ENCODE data around the gene EGR2.

Gene EGR2

DNA sequence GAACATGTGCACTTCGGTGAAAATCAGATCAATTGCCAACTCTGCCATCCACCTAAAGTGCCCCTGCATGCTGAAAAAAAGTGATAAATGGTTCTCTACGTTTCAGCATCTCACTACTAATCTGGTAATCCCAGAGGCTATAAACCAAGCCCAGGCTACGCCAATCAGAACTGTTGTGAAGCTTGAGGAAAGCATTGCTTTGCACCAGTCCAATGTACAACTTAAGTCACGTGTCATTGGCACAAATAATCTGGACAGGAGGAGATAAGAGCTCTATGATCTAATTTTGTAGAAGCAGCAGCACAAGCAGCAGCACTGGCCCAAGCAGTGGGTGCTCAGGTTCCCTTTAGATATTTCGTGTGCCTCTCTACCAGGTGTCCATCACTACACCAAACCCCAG, 4.4 kb upstream of the EGR2 start:
- no peak for TF ChIP-seq SPI1 (IDR thresholded peaks at IDR 0.05; ENCODE audit: low read depth, low read length)
- TF ChIP-seq POLR2A (IDR thresholded peaks at IDR 0.05; ENCODE audit: low read depth, low read length), result no peak
- TF ChIP-seq PAX5 (IDR thresholded peaks at IDR 0.05; ENCODE audit: insufficient read depth, low read length, severe bottlenecking), result no peak
- peak; percentile 13 for FAIRE-seq

DNA sequence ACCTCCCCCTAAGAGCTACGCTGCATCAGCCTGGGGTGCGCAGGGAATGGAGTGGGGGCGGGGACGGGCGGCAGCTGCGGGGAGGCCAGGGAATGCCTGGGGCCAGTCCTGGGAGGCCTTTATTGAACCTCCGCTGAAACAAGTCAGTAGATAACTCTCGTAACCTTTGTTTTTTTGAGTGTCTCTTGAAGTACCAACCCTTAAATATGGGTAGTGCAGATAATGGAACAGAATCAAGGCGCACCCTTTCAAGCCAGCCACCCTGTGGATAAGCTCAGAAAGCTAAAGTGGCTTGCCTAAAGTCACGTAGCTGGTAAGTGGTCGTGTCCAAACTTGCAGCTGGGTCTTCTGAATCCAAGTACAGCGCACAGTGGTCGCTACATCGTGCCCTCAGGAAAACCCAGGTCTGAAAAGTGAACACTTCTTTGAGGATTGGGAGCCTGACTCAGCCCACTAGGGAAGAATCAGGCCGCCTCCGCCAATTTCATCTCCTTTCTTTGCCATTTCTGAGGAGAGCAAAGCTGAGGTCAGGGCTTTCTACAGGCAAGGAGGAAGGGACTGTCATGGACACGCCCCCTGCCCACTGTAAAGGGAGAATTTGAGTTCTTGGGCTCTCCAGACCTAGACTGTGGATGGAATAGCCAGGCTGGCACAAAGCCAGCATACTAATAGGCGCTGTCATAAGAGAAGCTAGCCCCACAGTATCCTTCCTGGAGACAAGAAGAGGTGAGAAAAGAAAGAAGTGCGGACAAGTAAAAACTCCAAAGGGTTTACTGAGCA, 3.2 kb upstream of the EGR2 start:
- no peak for TF ChIP-seq POLR2AphosphoS5 (IDR thresholded peaks at IDR 0.05; ENCODE audit: low read depth, low read length)
- TF ChIP-seq PAX5 (IDR thresholded peaks at IDR 0.05; ENCODE audit: insufficient read depth, low read length, severe bottlenecking), result no peak
- TF ChIP-seq TAF1 (IDR thresholded peaks at IDR 0.05; ENCODE audit: low read depth, low read length), result no peak
- no peak for TF ChIP-seq SPI1 (IDR thresholded peaks at IDR 0.05; ENCODE audit: low read depth, low read length)
- TF ChIP-seq POU2F2 (IDR thresholded peaks at IDR 0.05; ENCODE audit: low read depth, low read length), result no peak
- no peak for TF ChIP-seq POLR2A (IDR thresholded peaks at IDR 0.05; ENCODE audit: low read depth, low read length)
- DNase-seq (ENCODE audit: insufficient read length, low spot score) (no peak), FAIRE-seq (peak; percentile 31)

More for the DNA sequence above, 4.4 kb upstream of the EGR2 start:
- no peak for DNase-seq (ENCODE audit: insufficient read length, low spot score)

DNA sequence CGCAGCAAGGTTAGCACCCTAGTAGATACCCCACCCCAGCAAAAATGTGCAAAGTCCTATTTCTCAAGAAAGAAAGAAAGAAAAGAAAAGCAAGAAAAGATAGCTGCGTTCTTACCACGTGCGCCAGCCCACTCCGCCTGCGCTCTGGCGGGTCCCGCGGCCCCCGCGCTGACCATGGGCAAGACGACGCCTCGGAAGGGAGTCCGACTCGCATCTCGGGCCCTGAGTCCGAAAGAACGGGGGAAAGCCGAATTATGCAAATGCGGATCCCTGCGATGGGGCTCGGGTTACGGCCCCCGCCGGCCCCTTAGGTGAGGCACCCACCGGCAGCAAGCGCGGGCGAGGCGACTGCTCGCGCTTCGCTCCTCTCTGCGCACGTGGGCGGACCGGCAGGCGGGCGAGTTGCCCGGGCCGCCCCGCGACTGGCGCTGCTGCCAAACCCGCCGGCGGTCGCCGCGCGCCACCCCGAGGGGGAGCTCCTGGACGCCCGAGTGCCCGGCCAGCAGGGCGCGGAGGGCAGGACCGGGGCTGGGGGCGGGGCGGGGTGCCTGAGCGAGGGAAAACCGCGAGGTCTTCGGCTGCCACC, 2.4 kb upstream of the EGR2 start:
- FAIRE-seq (peak; percentile 66), DNase-seq (ENCODE audit: insufficient read length, low spot score) (no peak)

DNA sequence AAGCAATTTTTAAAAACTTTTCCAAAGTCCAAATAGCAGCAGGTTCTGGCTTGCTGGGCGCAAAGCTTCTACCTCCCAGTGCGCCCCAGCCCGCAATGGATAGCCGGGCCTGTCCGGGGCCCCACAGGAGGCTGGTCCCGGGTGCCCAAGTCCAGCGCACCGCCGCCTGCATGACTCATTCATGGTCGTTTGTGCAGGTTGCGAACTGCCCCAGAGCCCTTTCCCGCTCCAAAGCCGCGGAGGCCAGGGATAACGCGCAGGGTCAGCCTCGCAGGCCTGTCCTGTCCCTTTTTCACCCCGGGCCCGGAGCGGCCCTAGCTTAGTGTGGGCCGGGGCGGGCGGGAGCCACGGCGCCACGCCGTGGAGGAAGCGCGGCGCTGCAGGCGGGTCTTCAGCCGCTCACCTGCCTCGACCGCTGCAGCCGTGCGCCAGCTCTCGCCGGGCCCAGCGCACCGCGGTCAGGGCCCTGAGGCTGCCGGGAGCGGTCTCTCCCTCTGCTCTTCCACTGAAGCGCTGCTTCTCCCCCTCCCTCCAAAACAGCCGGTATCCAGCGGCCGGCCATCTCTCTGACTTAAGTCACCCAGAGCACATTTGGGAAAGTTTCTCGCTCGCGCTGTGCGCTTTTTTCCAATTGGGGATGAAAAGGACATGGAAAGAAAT, 1.7 kb upstream of the EGR2 start:
- DNase-seq (ENCODE audit: insufficient read length, low spot score), result peak; percentile 81
- peak; percentile 100 for FAIRE-seq
- no peak for TF ChIP-seq SPI1 (IDR thresholded peaks at IDR 0.05; ENCODE audit: low read depth, low read length)
- TF ChIP-seq POLR2AphosphoS5 (IDR thresholded peaks at IDR 0.05; ENCODE audit: low read depth, low read length), result no peak
- no peak for TF ChIP-seq PAX5 (IDR thresholded peaks at IDR 0.05; ENCODE audit: insufficient read depth, low read length, severe bottlenecking)
- no peak for TF ChIP-seq POU2F2 (IDR thresholded peaks at IDR 0.05; ENCODE audit: low read depth, low read length)

More for the DNA sequence above, 2.4 kb upstream of the EGR2 start:
- TF ChIP-seq SPI1 (IDR thresholded peaks at IDR 0.05; ENCODE audit: low read depth, low read length), result no peak
- no peak for TF ChIP-seq POLR2AphosphoS5 (IDR thresholded peaks at IDR 0.05; ENCODE audit: low read depth, low read length)
- TF ChIP-seq POU2F2 (IDR thresholded peaks at IDR 0.05; ENCODE audit: low read depth, low read length), result peak; percentile 95
- no peak for TF ChIP-seq POLR2A (IDR thresholded peaks at IDR 0.05; ENCODE audit: low read depth, low read length)
- no peak for TF ChIP-seq PAX5 (IDR thresholded peaks at IDR 0.05; ENCODE audit: insufficient read depth, low read length, severe bottlenecking)
- TF ChIP-seq TAF1 (IDR thresholded peaks at IDR 0.05; ENCODE audit: low read depth, low read length), result no peak

DNA sequence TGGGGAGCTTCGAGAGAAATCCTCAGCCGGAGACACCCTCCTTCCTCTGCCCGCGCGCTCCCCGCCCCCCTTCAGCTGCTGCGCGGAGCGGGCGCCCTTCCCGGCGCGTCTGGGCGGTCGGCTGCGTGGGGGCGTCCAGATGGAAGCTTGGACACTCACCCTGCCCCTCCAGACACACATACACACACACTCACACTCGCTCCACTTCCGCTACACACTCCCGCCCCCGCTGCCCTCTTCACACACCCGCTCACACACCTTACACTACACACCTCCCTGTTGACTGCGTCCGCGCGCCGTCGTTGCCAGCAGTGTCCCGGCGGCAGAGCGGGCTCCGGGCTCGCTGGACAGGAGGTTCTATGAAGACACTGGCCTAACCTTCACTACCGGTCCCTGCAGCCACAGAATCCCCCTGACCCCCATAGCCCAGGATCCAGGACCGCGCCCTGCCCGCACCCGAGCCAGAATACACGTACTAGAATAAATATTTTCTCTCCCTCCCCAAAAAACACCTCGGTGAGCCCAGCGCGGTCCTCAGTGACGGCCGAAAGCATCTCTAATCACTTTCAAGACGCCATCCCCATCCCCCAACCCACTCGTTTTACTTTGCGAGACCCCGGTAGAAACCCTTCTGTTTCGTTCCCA, 1.1 kb upstream of the EGR2 start:
- peak; percentile 47 for DNase-seq (ENCODE audit: insufficient read length, low spot score)
- TF ChIP-seq POLR2A (IDR thresholded peaks at IDR 0.05; ENCODE audit: low read depth, low read length) (peak; percentile 55; the same call in 1 of the 2 replicates), TAF1 (IDR thresholded peaks at IDR 0.05; ENCODE audit: low read depth, low read length) (peak; percentile 34; the same call in 1 of the 2 replicates), POLR2AphosphoS5 (IDR thresholded peaks at IDR 0.05; ENCODE audit: low read depth, low read length) (0 out of 2 replicates have a peak, but pooled peaks have one; percentile 28), PAX5 (IDR thresholded peaks at IDR 0.05; ENCODE audit: insufficient read depth, low read length, severe bottlenecking) (no peak), SPI1 (IDR thresholded peaks at IDR 0.05; ENCODE audit: low read depth, low read length) (no peak), POU2F2 (IDR thresholded peaks at IDR 0.05; ENCODE audit: low read depth, low read length) (no peak)
- no peak for FAIRE-seq

DNA sequence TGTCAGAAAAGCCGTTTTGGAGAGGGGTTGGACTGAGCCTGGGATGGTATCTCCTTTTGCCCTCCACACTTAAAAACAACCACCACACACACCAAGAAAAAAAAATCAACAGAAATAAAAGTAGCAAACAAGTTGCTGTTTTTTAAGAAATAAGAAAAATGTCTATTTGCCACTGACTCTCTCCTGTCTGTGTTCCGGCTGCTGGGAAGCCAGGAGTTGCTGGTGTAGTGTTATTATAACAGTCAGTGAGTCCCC, 163 bp downstream of the EGR2 start:
- TF ChIP-seq PAX5 (IDR thresholded peaks at IDR 0.05; ENCODE audit: insufficient read depth, low read length, severe bottlenecking), result no peak
- TF ChIP-seq POLR2A (IDR thresholded peaks at IDR 0.05; ENCODE audit: low read depth, low read length), result peak; percentile 80
- no peak for TF ChIP-seq TAF1 (IDR thresholded peaks at IDR 0.05; ENCODE audit: low read depth, low read length)
- DNase-seq (ENCODE audit: insufficient read length, low spot score) (no peak), FAIRE-seq (no peak)

DNA sequence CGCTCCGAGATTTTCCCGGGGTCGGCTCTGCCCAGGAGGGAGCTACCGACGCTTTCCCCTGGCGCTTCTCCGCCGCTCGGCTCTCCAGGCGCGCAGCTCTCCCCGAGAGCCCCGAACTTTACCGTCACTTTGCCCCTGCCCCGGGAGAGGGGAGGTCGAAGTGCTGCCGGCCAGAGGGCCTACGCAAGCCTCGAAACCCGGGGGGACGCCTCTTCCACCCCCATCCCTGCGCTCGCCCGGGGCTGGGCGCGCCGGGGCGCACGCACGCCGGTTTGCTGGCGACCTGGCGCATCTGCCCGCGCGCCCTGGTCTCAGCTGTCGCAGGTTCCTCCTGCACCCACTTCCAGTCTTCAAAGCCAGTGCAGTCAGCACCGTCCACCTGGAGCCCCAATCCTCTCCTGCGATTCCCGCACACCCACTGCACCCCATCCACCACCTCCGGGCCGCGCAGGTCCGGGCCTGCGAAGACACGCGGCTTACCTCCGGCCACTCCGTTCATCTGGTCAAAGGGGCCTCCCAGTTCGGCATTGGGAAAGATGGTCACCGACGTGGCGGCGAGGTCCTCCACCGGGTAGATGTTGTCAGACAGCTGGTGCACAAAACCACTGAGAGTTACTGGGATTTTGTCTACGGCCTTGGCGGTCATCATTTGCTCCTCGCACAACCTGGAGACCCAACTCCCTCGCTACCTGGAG, 638 bp downstream of the EGR2 start:
- 0 out of 2 replicates have a peak, but pooled peaks have one; percentile 7 for TF ChIP-seq POLR2AphosphoS5 (IDR thresholded peaks at IDR 0.05; ENCODE audit: low read depth, low read length)
- no peak for TF ChIP-seq POLR2A (IDR thresholded peaks at IDR 0.05; ENCODE audit: low read depth, low read length)
- DNase-seq (ENCODE audit: insufficient read length, low spot score) (no peak), FAIRE-seq (peak; percentile 79)

DNA sequence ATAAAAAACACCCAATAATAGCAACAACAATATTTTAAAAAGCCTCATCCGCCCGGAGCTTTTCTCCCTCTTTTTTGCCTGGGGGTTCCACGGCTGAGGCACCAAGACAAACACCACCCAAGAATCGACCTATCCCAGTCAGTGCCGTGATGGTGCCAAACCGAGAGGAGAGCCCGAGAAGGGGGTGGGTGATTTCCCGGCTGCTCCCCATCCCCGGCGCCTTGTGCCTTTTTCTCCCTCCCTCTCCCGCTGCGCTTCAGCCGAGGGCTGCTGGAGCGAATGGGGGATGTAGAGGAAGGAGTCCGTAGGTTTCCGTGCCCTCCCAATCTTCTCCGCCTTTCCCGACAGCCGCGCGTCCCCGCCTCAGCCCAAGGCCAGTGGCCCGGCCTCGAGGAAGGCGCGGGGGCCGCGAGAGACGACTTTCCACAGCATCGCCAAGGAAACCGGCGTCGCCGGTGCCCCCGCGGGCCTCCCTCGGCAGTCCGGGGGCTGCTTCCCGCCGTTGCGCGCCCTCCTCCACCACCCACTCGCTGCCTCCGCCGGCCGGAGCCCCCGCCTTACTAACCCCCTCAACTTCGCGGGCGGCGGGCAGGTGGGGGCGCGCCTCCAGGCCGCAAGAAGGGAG, 1.3 kb downstream of the EGR2 start:
- TF ChIP-seq PAX5 (IDR thresholded peaks at IDR 0.05; ENCODE audit: insufficient read depth, low read length, severe bottlenecking) (no peak), TAF1 (IDR thresholded peaks at IDR 0.05; ENCODE audit: low read depth, low read length) (no peak), SPI1 (IDR thresholded peaks at IDR 0.05; ENCODE audit: low read depth, low read length) (no peak), POU2F2 (IDR thresholded peaks at IDR 0.05; ENCODE audit: low read depth, low read length) (no peak), POLR2A (IDR thresholded peaks at IDR 0.05; ENCODE audit: low read depth, low read length) (no peak), POLR2AphosphoS5 (IDR thresholded peaks at IDR 0.05; ENCODE audit: low read depth, low read length) (no peak)

DNA sequence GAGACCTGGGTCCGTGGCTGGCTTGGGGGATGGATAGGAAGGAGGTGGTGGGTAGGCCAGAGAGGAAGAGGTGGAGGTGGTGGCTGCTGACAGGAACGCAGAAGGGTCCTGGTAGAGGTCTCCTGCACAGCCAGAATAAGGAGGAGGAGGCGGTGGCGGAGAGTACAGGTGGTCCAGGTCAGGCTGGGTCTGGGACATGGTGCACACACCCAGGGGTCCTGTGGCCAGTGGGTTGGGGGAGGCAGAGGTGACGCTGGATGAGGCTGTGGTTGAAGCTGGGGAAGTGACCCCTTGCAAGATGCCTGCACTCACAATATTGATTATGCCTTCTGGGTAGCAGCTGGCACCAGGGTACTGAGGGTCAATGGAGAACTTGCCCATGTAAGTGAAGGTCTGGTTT, 2.2 kb downstream of the EGR2 start:
- FAIRE-seq (no peak), DNase-seq (ENCODE audit: insufficient read length, low spot score) (no peak)
- no peak for TF ChIP-seq POLR2AphosphoS5 (IDR thresholded peaks at IDR 0.05; ENCODE audit: low read depth, low read length)

More for the DNA sequence above, 1.3 kb downstream of the EGR2 start:
- DNase-seq (ENCODE audit: insufficient read length, low spot score) (no peak), FAIRE-seq (no peak)

Data from GM12891 (cell line).